Measurements from ENCODE around the gene COX8A.
A peak's percentile ranks its signal among the peaks of the same experiment; 100 is the strongest.

DNA sequence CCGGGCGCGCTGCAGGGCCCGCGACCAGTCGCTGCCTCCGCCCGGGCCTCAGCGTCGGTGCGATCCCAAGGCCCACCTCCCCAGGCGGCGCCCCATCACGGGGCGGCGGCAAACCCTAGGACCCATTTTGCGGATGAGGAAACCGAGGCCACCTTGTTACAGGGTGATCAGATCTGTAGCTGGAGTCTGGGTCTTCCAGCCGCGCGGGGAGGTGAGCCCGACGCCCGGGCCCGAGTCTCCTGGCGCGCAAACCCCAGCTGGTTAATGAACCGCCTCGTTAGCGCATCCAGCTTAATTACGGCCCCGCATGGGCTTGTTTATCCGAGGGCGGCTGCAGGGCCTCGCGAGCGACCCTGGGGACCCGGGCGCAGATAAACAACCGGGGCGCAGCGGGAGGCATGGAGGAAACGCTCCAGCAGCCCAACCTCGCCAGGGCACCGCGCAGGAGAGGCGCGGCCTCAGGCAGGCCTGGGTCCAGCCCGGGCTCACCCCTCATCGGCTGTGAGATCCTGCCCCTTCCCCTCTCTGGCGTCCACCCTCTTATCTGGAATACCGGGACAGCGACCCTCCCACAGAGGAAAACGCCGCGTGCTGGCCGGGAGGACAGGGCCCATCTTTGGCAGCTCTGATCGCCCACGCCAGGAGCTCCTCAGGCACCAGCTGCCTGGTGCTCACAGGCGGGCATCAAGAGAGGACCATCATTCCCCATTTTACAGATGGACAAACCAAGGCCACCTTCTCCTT is 26.5 kb downstream of the COX8A start:
- TF ChIP-seq, protein P1, sequence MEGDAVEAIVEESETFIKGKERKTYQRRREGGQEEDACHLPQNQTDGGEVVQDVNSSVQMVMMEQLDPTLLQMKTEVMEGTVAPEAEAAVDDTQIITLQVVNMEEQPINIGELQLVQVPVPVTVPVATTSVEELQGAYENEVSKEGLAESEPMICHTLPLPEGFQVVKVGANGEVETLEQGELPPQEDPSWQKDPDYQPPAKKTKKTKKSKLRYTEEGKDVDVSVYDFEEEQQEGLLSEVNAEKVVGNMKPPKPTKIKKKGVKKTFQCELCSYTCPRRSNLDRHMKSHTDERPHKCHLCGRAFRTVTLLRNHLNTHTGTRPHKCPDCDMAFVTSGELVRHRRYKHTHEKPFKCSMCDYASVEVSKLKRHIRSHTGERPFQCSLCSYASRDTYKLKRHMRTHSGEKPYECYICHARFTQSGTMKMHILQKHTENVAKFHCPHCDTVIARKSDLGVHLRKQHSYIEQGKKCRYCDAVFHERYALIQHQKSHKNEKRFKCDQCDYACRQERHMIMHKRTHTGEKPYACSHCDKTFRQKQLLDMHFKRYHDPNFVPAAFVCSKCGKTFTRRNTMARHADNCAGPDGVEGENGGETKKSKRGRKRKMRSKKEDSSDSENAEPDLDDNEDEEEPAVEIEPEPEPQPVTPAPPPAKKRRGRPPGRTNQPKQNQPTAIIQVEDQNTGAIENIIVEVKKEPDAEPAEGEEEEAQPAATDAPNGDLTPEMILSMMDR (conservative IDR thresholded peaks at IDR 0.05; ENCODE audit: low read depth, low read length): peak; percentile 14; the same call in 1 of the 2 replicates
- TF ChIP-seq EZH2 (IDR thresholded peaks at IDR 0.05; ENCODE audit: low read length, unreplicated experiment): no peak
- no peak for TF ChIP-seq EZH2phosphoT487 (IDR thresholded peaks at IDR 0.05; ENCODE audit: borderline replicate concordance, low read length)

All from PC-3 (cell line).